GM15510 (cell line): ENCODE results near the gene CBR1.

Source experiments
- POLR2A ChIP-seq: IDR thresholded peaks from 3 replicates; pipeline ENCODE4 v1.6.1; 2011; ENCODE audit warnings: borderline replicate concordance; ENCODE audit not compliant: insufficient read length; ENCODE audit errors: extremely low read depth

The CBR1 gene

DNA sequence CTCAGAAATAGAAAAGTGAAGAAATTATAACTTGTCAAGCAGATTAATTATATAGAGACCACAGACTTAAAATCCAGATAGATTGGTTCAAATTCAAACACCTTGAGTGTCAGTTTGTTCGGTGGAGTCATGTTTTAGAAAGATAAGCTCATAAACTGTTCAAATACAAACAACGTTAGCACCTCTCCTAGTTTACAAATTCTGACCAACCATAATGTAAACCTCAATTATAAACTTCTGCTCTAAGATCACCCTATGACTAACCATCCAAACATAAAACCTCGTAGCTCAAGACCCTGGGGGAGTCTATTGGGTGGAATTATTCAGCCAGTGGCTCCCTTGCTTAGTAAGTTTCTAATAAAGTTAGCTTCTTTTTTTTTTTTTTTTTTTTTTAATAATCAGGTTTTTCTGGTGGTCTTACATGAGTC, 12.4 kb downstream of the CBR1 start:
- TF ChIP-seq POLR2A, result no peak

GRCh38 chr21:36087362-36088138, 17.7 kb downstream of the CBR1 start:
- TF ChIP-seq POLR2A, result no peak

- TF ChIP-seq POLR2A, result no peak
Observed at GRCh38 chr21:36089946-36090345, 20.1 kb downstream of the CBR1 start.

- no peak for TF ChIP-seq POLR2A
Observed at GRCh38 chr21:36092681-36093080, 22.9 kb downstream of the CBR1 start.

- TF ChIP-seq POLR2A, result no peak
Observed at GRCh38 chr21:36093512-36093911, 23.7 kb downstream of the CBR1 start.

DNA sequence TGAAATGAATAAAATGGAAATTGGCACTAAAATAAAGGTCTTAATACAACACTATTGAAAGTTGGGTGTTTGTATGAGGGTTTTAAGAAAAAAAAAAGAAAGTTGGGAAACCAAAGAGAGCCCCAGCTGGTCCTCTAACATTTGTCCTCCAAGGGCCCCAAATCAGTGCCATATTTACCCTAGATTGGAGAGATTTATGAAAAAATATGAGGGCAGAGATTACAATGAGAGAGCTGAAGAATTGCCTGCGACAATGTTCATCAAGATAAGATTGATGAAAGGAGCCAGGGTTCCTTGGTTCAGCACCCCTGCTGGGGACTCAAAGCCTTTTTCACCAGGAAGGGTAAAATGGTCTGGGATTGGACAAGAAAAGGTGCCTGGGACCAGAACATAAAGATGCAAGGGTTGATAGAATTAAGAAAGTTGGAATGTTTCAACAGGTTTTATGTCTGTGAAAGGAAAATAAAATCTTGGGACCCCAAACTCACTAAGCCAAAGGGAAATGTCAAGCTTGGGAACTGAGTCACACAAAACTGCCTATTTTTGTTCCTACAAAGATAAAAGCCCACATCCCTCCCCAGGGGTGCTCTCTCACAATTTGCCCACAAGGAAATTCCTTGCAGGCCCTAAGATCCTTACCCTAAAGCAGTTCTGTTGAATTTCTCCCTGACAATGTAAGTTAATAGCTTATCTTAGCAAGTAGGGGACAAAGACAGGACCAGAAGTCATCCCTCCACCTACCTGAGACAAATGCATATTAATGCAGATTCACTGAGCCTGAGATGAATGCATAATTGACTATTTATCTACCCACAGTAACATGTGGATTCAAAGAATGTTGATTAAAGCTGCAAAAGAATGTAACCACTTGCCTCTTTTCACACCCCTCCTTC, 26.8 kb downstream of the CBR1 start:
- no peak for TF ChIP-seq POLR2A

- TF ChIP-seq POLR2A, result no peak
Observed at GRCh38 chr21:36097427-36098181, 27.8 kb downstream of the CBR1 start.

DNA sequence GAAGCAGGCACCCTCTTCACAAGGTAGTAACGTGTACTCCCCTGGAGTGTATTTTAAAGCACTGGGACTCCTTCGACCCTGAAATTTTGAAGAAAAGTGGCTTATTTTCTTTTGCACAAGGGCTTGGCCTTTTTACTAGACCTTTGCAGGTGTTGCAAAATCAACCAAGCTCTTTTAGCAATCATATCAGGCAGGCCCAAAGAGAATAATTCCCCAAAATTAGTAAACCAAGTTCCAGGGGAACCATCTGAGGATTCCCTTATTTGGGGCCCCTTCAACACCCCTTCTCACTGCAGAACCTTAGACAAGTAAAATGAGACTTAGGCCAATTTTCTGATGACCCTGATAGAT, 28.3 kb downstream of the CBR1 start:
- TF ChIP-seq POLR2A, result no peak

- TF ChIP-seq POLR2A, result no peak
Observed at GRCh38 chr21:36099000-36099399, 29.2 kb downstream of the CBR1 start.

DNA sequence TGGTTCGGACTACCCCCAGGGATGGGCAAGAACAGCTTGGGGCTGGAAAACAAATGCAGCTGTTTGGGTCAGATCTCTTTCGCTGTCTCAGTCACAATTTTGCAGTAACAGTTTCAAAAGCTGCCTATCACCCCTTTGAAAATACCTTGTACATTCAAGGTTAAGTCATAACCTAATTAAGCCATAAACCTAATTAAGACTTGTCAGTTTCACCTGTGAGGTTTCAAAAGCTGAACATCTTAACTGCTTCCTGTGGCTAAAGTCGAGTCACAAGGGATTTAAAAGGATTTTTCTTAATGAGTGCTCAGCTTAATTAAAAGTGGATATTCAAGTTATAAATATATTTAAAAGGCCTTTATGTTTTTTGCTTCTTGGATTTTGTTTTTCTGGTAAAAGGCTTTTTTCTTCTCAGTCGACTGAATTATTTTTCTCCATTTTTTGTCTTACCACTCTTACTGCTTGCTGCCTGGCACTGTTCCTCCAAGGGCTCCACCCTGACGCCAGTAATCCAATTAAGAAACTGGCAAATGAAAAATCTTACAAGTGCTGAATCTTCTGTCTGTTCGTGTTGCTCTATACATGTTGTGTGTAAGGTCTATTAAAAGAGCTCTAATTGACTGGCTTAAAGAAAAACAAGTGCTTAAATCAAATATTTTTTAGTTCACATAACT, 31.3 kb downstream of the CBR1 start:
- no peak for TF ChIP-seq POLR2A

DNA sequence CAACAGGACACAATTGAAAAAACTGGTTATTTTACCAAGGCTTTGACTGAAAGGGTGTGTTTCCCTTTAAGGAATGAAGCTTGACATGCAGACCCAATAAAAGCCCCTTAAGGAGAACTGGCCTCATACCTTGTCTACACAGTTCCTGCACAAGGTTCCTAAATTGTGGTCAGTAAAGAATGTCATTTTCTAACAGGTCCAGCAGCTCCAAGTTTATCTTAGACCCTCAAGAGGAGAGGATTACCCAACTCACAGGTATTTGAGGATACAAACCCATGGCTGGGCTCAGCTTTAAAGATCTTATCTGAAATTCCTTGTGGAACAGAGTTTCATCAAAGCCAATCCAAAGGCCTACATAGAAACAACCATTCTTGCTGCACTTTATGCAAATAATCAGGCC, 33.6 kb downstream of the CBR1 start:
- TF ChIP-seq POLR2A, result no peak

- no peak for TF ChIP-seq POLR2A
Observed at GRCh38 chr21:36104317-36105300, 34.8 kb downstream of the CBR1 start.

DNA sequence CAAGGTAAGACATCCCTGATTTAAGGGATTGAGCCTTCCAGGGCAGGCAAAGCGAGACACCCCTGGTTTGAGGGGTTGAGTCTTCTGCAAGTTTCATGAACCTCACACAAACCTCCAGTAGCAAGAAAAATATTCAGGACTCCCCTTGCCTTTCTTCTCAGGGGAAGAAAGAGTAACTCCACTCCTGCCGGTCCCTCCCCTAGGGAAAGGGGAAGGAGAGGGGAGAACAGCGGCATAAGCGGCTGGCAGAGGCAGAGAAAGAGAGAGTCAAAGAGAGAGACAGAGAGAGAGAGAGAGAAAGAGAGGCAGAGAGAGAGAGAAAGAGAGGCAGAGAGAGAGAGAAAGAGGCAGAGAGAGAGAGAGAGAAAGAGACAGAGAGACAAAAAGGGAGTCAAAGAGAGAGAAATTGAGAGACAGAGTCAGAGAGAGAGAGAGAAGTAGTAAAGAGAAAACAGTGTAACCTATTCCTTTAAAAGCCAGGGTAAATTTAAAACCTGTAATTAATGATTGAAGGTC, 35.6 kb downstream of the CBR1 start:
- no peak for TF ChIP-seq POLR2A
